Subcutaneous abdominal adipose tissue (tissue), 5 donors: Measurements from ENCODE around the gene COQ2.
"Not testable (repeated sequence)": the region's sequence is repeated elsewhere in the genome, so short reads cannot be mapped to it uniquely, and the experiment has no call there.

ENCODE experiments used
- H3K27ac ChIP-seq: one replicate; pipeline ENCODE4 v1.7.0; 2013; ENCODE audit warnings: low read depth, mild to moderate bottlenecking, inconsistent platforms, low read length, moderate library complexity
- H3K27me3 ChIP-seq, 5 donors: one replicate each; pipeline ENCODE4 v1.7.0; 2013; ENCODE audit warnings: low read length in 5 of 5, inconsistent platforms in 1 of 5; ENCODE audit not compliant: control insufficient read depth in 5 of 5, insufficient read depth in 4 of 5
- H3K36me3 ChIP-seq, 5 donors: one replicate each; pipeline ENCODE4 v1.7.0; 2013; ENCODE audit warnings: low read length in 5 of 5; ENCODE audit not compliant: control insufficient read depth in 5 of 5, insufficient read depth in 5 of 5
- H3K4me1 ChIP-seq, 5 donors: one replicate each; pipeline ENCODE4 v1.7.0; 2013; ENCODE audit warnings: low read length in 5 of 5, mild to moderate bottlenecking in 3 of 5, moderate library complexity in 1 of 5; ENCODE audit not compliant: control insufficient read depth in 5 of 5, insufficient read depth in 5 of 5
- H3K4me3 ChIP-seq, 5 donors: one replicate each; pipeline ENCODE4 v1.7.0; 2013; ENCODE audit warnings: low read length in 5 of 5, low read depth in 1 of 5
- H3K9ac ChIP-seq, 5 donors: one replicate each; pipeline ENCODE4 v1.7.0; 2013; ENCODE audit warnings: low read length in 5 of 5, mild to moderate bottlenecking in 4 of 5, moderate library complexity in 3 of 5
- H3K9me3 ChIP-seq, 5 donors: one replicate each; pipeline ENCODE4 v1.7.0; 2013; ENCODE audit warnings: low read length in 5 of 5; ENCODE audit not compliant: control insufficient read depth in 5 of 5
- donor health status: healthy.
- donor health status: healthy.
- donor health status: healthy.
- donor health status: healthy.
- donor health status: healthy.

The COQ2 gene

DNA sequence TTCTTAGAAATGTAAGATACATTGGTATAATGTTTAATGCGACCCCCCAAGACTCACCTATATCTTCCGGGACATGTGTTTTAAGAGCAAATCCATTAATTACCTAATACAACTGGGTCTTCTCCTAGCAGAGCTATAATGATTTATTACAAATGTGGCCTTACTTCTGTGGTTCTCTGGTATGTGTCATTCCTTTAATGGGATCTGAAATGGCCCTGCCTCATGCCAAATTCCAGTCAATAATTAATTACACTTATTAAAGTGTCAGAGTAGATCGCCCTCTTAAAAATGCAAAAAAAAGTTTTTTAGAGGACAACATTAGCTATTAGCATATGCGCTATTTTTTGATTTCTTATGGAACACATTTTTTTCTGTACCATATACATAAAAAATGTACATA, 33.1 kb upstream of the COQ2 start:
- Histone ChIP-seq H3K9ac (no peak overlapping the region), H3K4me3 (no peak overlapping the region), H3K36me3 (no peaks in the 10 kb centered on the region), H3K9me3 (no peaks in the 10 kb centered on the region), H3K27me3 (no peaks in the 10 kb centered on the region), H3K27ac (no peak overlapping the region), H3K4me1 (peaks cover 0 to 3% (median 0%) of the 10 kb centered on the region in 5 donors)

DNA sequence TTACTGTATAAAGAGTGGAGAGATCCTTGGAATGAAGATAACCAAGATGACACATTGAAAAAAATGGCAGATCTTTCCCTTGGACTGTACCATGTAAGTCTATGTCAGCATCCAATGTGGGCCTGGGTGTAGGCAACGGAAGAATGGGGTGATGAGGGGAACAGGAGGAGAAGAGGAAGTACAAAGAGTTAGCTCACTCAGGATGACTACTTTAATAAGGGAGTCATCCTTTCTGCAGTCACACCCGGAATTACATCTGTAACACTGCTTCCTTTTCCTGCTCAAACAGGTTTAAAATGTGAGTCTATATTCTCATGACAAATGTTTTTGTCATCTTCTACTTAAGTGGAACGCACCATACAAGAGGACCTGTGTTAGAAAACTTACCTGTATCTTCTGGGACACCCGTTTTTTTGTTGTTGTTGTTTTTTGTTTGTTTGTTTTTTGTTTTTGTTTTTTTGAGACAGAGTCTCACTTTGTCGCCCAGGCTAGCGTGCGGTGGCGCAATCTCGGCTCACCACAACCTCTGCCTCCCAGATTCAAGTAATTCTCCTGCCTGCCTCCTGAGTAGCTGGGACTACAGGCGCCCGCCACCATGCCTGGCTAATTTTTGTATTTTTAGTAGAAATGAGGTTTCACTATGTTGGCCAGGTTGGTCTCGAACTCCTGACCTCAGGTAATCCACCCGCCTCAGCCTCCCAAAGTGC, 32.0 kb upstream of the COQ2 start:
- Histone ChIP-seq H3K4me3 (no peak overlapping the region), H3K9me3 (no peaks in the 10 kb centered on the region), H3K27me3 (no peaks in the 10 kb centered on the region), H3K36me3 (no peaks in the 10 kb centered on the region), H3K9ac (no peak overlapping the region), H3K27ac (no peak overlapping the region), H3K4me1 (peaks cover 0 to 3% (median 0%) of the 10 kb centered on the region in 5 donors)

DNA sequence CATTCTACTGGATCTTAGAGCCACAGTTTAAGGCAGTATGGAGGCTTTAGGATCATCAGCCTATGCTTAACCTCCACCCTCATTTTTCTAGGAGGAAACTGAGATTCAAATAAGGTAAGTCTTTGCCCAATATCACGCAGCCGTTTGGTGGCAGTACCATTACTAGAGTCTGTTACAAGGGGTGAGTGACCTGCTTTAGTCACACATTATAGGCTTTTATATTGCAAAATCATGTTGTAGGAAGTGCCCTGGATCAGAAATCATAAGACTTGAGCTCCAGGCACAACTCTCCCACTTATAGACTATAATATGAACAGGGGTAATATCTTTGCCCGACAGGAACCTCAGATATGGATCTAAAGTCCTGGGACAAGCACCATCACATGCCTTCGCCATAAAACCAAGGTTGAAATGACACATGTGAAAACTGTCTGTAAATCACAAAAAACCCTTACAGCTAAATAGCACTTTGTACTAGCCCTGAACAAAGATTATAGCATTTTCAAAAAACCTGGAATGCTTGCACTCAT, 30.8 kb upstream of the COQ2 start:
- Histone ChIP-seq H3K27ac (no peak overlapping the region), H3K4me3 (no peak overlapping the region), H3K27me3 (no peaks in the 10 kb centered on the region)

DNA sequence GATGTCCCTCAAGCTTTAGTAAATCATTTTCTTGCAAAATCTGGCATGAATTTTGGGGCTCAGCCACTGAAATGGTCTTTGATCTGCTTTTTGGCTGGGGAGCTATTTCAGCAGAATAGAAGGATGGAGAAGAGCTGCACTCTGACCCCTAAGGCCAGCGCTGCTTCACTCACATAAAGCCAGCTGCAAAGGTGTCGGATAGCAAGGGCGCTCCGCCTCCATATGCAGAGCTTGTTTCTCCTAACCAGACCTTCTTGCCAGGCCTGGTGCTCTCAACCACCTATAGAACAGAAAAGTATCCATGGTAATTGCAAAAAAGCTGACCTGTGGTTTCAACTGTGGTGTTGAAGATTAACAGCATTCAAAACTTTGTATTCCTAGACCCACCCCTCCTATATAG, 24.1 kb upstream of the COQ2 start:
- Histone ChIP-seq H3K4me3 (no peak overlapping the region), H3K36me3 (no peaks in the 10 kb centered on the region), H3K27ac (no peak overlapping the region), H3K9me3 (no peaks in the 10 kb centered on the region), H3K27me3 (no peaks in the 10 kb centered on the region), H3K4me1 (no peaks in the 10 kb centered on the region), H3K9ac (no peak overlapping the region)

More for the DNA sequence above, 30.8 kb upstream of the COQ2 start:
- Histone ChIP-seq H3K9ac (no peak overlapping the region), H3K4me1 (peaks cover 0 to 3% (median 0%) of the 10 kb centered on the region in 5 donors), H3K36me3 (no peaks in the 10 kb centered on the region), H3K9me3 (no peaks in the 10 kb centered on the region)

DNA sequence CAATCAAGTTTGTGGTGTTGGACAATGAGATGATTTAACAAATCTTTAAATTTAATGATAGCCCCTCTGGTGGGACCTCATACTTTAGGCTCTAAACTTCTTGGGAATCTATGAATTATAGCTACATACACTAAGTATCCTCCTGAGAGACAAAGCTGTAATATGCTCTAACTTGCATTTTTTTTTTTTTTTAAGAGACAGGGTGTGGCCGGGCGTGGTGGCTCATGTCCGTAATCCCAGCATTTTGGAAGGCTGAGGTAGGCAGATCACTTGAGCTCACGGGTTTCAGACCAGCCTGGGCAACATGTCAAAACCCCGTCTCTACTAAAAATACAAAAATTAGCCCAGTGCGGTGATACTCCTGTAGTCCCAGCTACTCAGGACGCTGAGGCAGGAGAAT, 23.3 kb upstream of the COQ2 start:
- H3K27me3 ChIP-seq, result no peaks in the 10 kb centered on the region
- no peak overlapping the region for H3K9ac ChIP-seq
- H3K4me1 ChIP-seq, result no peaks in the 10 kb centered on the region
- no peaks in the 10 kb centered on the region for H3K9me3 ChIP-seq
- no peak overlapping the region for H3K4me3 ChIP-seq
- H3K36me3 ChIP-seq, result no peaks in the 10 kb centered on the region
- H3K27ac ChIP-seq, result no peak overlapping the region

DNA sequence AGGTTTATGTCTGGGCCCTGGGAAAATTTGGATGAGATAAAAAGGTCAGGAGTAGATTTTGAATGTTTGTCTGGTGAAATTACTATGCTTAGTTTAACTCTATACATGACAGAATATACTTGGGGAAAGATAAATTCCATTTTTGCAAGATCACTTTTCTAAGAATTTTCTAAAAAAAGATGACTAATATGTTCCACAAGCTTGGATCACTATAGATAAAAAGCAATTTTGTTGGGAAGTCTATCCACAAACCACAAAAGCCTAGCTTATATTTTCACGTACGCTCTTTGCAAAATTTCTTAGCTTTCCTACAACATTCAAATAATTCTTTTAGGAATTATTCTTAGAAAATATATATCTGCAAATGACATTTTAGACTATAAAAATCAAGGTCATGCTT, 20.6 kb upstream of the COQ2 start:
- Histone ChIP-seq H3K36me3 (no peaks in the 10 kb centered on the region), H3K4me3 (no peak overlapping the region), H3K9ac (no peak overlapping the region), H3K27me3 (no peaks in the 10 kb centered on the region), H3K4me1 (no peaks in the 10 kb centered on the region), H3K9me3 (no peaks in the 10 kb centered on the region), H3K27ac (no peak overlapping the region)

DNA sequence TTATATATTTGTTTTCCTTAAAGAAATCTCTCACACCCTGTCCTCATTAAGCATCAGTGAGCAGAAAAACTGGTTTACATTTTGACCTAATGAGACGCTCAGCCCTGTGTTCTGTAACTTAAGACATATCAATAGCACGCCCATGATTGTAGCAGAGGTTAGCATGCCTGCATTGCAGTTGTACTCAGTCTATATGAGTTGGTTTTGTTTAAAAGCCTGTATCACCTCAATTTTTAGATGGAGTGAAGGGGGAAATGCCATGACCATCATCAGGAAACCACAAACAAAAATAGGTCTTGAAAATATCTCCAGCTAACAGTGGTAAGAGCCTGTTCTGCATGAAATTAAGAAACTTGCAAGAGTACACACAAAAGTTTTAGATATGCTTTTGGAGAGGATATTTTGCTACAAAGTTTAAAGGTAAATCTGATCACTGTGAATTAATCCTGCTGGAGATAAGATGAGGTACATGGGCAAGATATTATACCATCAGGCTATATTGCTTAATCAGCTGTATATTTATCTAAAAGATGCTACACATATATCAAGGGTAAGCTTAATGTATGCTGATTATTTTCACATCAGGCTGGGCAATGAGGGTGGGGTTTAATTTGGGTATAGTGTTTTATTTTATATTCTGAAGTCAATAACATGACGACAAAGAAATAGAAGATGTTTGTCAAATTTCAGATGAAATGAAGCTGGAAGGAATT, 13.1 kb upstream of the COQ2 start:
- H3K9me3 ChIP-seq, result no peaks in the 10 kb centered on the region
- H3K27me3 ChIP-seq, result no peaks in the 10 kb centered on the region
- H3K27ac ChIP-seq, result no peak overlapping the region
- no peak overlapping the region for H3K4me3 ChIP-seq
- H3K36me3 ChIP-seq, result no peaks in the 10 kb centered on the region
- no peak overlapping the region for H3K9ac ChIP-seq
- no peaks in the 10 kb centered on the region for H3K4me1 ChIP-seq

DNA sequence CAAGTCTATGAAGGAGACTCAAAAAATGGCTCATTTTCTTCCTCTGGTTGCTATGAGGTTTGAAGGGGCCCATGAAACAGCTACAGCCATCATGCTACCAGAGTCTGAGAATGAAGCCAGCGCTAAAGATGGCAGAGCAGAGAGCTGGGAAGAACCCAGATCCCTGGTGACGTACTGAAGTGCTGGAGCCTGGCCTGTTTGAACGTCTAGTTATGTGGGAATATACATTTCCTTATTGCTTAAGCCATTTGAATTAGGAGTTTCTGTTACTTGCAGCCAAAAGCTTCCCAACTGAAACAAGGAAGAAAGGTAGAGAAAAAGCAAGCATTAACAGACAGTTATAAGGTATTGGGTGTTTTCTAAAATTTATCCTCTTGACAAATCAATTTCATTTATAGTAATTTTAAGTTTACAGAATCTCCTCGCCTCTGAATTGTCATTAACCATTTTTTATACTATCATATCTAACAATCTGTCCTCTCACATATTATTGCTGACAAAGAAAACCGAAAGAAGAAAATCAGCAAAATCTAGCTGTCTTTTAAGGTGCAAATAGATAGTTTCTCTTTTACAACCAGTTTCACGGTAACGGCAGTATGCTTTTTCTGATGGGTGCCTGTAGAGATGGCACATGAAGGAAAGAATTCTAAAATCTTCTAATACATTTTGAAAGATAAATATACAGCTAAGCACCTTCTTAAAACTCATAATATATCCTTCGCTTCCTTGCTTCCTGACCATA, 8.9 kb upstream of the COQ2 start:
- no peaks in the 10 kb centered on the region for H3K36me3 ChIP-seq
- no peak overlapping the region for H3K9ac ChIP-seq
- H3K9me3 ChIP-seq, result no peaks in the 10 kb centered on the region
- H3K27ac ChIP-seq, result no peak overlapping the region
- H3K4me3 ChIP-seq, result no peak overlapping the region
- H3K27me3 ChIP-seq, result no peaks in the 10 kb centered on the region
- no peaks in the 10 kb centered on the region for H3K4me1 ChIP-seq

DNA sequence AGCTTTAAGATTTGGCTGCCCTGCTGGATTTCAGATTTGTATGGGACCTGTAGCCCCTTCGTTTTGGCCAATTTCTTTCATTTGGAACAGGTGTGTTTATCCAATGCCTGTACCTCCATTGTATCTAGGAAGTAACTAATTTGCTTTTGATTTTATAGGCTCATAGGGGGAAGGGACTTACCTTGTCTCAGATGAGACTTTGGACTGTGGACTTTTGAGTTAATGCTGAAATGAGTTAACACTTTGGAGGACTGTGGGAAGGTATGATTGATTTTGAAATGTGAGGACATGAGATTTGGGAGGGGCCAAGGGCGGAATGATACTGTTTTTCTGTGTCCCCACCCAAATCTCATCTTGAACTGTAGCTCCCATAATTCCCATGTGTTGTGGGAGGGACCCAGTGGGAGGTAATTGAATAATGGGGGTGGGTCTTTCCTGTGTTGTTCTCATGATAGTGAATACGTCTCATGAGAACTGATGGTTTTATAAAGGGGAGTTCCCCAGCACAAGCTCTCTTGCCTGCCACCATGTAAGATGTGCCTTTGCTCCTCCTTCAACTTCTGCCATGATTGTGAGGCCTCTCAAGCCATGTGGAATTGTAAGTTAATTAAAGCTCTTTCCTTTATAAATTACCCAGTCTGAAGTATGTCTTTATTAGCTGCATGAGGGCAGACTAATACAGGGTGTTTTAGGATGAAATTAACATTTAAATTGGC, 5.6 kb upstream of the COQ2 start:
- not testable (repeated sequence) for H3K4me3 ChIP-seq, H3K4me1 ChIP-seq, H3K27ac ChIP-seq, H3K9ac ChIP-seq, H3K27me3 ChIP-seq, H3K36me3 ChIP-seq, H3K9me3 ChIP-seq
